OCI-M2 (cell line): ENCODE results near the gene PROKR1.

Experiments
- DNase-seq: peaks from one replicate; lab custom pipeline; 2025; ENCODE audit not compliant: unreplicated experiment; lab: John Stamatoyannopoulos, UW

PROKR1 gene

GRCh38 chr2:68695971-68696370 is 52.6 kb downstream of the PROKR1 start:
- DNase-seq: no peak

- no peak for DNase-seq
These were observed 53.2 kb downstream of the PROKR1 start for GRCh38 chr2:68696554-68696953.

GRCh38 chr2:68698567-68699377 is 55.4 kb downstream of the PROKR1 start:
- DNase-seq: no peak

GRCh38 chr2:68700560-68700959 is 57.2 kb downstream of the PROKR1 start:
- DNase-seq: no peak

- no peak for DNase-seq
These were observed 63.3 kb downstream of the PROKR1 start for GRCh38 chr2:68706637-68707036.
